HG02759 (cell line): ENCODE data around the gene MTHFD1.

Source experiments
- ATAC-seq: cut with Tn5 transposase; IDR thresholded peaks from one replicate; pipeline ENCODE4 v1.9.1; 2021; ENCODE audit warnings: mild to moderate bottlenecking, moderate library complexity; ENCODE audit not compliant: unreplicated experiment

Gene MTHFD1

DNA sequence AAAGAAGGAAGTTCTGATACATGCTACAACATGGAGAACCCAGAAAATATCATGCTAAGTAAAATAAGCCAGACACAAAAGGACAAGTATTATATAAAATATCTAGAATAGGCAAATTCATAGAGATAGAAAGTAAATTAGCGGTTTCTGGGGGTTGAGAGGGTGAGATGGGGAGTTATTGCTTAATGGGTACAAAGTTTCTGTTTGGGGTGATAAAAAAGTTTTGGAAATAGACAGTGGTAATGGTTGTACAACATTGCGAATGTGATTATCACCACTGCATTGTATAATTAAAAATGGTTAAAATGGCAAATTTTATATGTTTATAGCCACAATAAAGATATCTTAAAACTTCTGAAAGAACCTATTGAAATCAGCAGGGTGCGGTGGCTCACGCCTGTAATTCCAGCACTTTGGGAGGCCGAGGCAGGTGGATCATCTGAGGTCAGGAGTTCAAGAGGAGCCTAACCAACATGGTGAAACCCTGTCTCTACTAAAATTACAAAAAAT lies 100.5 kb downstream of the MTHFD1 start:
- ATAC-seq: no peak

- no peak for ATAC-seq
Observed at GRCh38 chr14:64491637-64492036, 103.5 kb downstream of the MTHFD1 start.

DNA sequence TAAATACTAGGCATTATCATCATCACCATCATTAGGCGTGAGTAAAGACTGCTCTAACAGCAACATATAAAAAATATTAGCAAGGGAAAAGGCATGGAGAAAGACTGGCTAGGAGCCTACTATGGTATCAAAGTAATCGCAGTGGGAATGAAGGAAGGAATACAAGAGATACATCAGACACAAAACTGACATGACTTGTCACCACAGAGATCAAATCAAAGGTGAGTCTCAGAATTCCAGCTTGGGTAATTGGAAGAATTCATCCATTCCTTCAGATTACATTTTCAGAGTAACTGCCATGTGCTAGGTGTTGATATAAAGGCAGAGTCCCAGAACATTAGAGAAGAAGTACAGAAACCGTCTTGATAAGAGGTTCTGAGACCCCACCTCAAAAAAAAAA lies 105.3 kb downstream of the MTHFD1 start:
- no peak for ATAC-seq

- no peak for ATAC-seq
Observed at GRCh38 chr14:64495252-64495651, 107.1 kb downstream of the MTHFD1 start.

DNA sequence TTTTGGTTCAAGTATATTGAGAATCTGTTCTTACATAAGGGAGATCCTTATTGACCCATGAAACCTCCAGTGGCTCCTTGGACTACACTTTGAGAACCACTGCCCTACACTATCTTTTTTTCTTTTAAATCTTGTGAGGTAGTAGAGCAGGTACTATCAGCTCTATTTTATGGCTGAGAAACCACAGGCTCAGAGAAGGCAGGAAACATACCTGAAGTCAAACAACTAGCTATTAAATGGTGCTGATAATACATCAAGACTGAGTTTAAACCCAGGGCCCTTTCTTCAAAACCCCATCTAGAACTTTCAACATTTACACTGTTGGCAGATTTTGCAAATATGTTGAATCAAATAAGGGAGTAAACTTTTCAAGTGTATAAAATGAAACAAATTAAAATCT lies 108.6 kb downstream of the MTHFD1 start:
- ATAC-seq: no peak

DNA sequence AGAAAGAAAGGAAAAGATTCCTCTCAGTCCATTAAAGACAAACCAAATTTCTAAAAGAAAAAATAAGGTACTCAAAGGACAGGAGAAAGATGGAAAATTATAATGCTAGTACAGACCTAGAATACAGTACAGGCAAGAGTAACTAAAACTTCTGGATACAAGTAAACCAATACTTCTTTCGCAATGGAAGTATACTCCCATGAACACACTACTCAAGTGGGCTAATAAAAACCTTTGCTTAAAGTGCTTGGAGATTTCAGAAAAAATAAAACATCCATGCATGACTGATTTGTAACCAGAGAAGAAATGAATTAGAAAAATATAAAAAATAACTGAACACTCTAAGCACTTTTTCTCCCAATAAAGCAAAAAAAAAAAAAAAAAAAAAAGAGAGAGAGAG lies 111.9 kb downstream of the MTHFD1 start:
- ATAC-seq: no peak

- no peak for ATAC-seq
Observed at GRCh38 chr14:64501411-64502171, 113.4 kb downstream of the MTHFD1 start.

- no peak for ATAC-seq
Observed at GRCh38 chr14:64502456-64502855, 114.3 kb downstream of the MTHFD1 start.

- no peak for ATAC-seq
Observed at GRCh38 chr14:64502887-64503433, 114.8 kb downstream of the MTHFD1 start.

DNA sequence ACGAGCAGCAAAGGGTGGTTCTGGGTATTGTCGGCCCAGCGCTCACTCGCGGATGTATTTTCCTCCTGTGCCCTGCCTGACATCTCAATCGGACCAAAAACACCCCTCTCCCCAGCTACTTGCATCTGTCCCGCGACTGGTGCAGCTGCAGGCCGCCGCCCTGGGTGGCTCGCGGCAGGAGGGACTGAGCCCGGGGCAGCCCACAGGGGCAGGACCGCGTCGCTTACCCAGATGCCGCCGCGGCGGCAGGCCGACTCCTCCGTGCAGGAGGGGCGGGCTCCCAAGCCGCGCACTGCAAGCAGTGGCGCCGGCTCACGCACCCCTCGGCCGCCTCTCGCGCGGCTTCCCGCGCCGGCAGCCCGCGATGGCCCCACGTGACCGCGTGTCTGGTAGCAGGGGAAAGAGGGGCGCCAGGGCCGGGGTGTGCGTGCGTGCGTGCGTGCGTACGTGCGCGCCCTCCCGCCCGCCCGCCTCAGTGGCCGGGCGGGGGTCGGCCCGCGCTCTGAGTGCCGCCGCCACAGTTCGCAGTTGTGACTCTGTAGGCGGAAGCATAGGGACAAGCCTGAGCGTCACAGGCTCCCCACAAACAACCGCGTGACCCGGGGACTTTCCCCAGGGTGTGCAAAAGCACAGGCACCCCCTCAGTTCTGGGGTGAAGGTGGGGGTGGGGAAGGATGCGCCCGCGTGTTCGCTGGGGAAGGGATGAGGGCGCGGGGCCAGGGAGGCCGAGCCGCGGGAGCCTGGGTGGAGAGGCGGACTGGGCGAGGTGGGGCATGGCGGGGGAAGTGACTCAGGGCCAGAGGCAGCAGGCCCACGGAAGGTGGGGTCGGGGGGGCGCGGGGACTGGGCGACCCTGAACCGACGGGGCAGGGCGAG lies 115.5 kb downstream of the MTHFD1 start, which contains the start of gene ZBTB25:
TSS of gene ZBTB25 (minus strand) at position 405 of the 876 bp plus-strand sequence. CDS start 13,305 bp downstream, outside the sequence.
- ATAC-seq: peak; percentile 67

DNA sequence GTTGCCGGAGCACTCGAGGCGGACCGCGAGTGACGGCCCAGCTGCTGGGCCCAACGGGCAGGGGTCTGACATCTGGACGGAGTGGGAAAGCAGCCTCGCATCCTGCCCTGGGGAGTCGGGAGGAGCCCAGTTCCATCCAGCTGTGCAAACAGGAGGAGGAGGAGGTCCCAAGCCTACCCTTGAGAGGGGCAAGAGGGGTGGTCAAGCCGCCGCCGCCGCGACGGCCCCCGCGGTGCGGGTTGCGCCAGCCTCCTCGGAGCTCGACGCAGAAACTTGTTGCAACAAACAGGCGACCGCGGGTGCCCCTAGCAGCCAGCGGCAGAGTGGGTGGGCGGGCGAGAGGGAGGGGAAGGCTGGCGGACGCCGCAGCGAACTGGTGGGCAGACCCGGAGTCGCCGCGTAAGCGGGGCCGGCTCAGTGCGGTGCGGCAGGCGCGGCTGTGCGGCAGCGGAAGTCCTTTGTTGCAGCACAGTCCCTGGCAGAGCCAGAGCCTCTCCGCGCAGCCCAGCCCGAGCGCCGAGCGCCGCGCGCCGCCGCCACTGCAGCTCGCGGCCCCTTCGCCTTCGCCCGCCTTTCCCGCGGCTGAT lies 116.2 kb downstream of the MTHFD1 start, which contains the start of gene ZBTB1:
TSS of gene ZBTB1 (plus strand) at position 461 of the 587 bp plus-strand sequence. CDS start 16,735 bp downstream, outside the sequence.
- ATAC-seq: peak; percentile 24

GRCh38 chr14:64504897-64505794 lies 117.0 kb downstream of the MTHFD1 start:
- peak; percentile 34 for ATAC-seq

- no peak for ATAC-seq
Observed at GRCh38 chr14:64506721-64507120, 118.6 kb downstream of the MTHFD1 start.

DNA sequence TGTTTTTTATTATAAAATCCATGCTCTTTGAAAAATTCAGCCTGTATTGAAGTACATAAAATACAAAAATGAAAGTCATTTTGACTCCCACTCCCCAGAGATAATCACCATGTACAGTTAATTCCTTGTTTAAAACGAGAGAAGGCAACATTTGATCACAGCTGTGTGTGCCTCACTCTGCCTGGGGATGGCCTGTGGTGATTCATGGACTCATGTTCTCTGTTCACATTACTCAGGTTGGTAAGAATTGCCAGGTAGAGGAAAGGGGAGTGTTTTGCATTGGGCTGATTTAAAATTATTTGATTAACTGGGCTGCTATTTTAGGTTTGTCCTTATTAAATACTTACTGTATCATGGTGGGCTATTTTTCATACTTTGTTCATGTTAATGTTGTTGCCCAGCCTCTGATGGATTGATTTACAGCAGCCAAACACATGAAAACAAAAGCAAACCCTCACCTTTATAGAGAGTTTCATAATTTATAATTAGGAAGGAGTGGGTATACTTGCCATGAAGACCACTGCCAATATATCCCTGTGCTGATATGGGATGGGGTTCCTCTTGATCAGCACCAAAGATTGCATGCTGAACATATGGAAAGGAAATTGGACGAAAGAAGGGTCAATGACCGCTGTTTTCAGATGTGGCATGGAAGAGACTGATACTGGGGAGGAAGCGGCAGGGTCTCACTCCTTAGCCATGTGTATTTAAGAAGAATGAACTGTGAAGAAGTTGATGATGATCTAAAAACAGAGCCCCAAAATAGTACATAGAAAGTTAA lies 119.4 kb downstream of the MTHFD1 start:
- no peak for ATAC-seq

- ATAC-seq: no peak
Observed at GRCh38 chr14:64508215-64508776, 120.1 kb downstream of the MTHFD1 start.

DNA sequence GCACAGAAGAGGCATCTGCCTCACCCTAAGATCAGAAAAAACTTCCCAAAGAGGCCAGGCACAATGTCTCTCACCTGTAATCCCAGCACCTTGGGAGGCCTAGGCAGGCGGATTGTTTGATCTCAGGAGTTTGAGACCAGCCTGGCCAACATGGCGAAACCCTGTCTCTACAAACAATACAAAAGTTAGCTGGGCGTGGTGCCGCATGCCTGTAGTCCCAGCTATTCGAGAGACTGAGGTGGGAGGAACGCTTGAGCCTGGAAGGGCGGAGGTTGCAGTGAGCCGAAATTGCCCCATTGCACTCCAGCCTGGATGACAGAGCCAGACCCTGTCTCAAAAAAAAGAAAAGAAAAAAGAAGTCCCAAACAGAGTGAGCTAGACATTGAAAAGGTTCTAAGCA lies 120.9 kb downstream of the MTHFD1 start:
- ATAC-seq: no peak
